ENCODE results near the gene HOXB13. TPM values are rescaled to one million over a fixed set of nuclear protein-coding genes. Genes with fewer than 3 reads are reported as not detected.

HOXB13 gene
- total RNA-seq = not detected

DNA sequence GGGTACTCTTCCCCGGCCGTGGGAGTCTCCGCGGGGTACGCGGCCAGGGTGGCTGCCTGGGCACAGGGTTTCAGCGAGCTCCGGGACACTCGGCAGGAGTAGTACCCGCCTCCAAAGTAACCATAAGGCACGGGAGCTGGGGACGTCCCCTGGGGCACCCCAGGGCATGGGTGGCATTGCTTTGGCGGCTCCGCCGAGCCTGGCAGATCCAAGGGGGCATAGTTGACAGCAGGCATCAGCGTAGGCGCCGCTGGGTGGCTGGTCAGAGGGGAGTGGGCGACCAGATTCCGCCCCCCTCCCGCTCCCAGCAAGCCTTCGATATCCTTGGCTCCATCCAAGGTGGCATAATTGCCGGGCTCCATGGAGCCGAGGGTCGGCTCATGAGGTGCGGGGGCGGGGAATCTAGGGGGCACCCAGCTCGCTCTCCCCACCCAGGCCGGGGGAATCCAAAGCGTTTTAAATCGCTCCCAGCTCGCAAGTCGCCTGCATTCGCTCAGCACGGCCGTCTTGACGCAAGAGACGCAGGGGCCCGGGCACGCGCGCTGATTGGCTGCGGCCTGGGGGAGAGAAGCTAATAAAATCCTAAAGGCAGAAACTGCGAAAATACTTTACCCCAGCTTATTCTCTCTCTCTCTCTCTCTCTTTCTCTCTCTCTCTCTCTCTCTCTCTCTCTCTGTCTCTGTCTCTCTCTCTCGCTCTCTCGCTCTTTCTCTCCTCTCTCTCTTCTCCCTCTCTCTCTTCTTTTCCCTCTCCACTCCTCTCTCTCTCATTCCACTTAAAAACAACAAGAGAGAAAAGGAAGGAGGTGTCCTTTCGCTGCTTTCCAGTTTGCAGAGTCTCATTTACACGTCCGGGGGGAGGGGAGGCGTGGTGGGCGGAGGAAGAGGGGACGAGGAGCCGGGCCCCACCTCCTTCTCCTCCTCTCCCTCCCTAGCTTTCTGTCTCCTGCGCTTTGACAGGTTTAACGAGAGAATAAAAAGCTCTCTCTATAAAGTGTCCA, at the start of gene HOXB13:
Gene HOXB13 (minus strand): TSS at position 519 of the 1,000 bp plus-strand sequence. CDS start 157 bp downstream, at position 362.

DNA sequence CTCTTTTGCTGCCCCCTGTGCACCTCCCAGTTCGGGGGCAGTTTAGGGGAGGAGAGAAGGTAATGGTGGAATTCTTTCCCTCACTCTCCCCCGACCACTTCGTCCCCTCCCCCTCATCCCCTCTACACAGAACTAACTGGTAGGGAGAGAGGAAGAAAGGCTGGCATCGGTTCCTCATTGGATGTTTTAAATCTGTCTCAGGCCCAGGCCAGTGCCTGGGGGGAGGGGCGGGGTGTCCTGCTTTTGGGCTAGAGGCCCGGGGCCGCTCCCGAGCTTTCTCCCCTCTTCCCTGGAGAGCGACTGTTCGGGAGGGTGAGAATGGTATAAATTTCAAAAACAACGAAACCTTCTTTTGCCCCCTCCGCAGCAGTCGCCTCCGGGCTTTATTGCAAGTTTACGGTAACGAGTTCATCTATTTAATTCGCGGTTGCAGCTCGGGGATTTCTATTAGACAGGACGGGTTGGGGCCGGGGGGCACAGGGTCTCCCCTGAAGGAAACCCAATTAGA, 5.6 kb downstream of the HOXB13 start, which contains the start of gene PRAC2:
Gene PRAC2 (plus strand): TSS at position 271 of the 508 bp plus-strand sequence. CDS start 1,226 bp downstream, outside the sequence.

DNA sequence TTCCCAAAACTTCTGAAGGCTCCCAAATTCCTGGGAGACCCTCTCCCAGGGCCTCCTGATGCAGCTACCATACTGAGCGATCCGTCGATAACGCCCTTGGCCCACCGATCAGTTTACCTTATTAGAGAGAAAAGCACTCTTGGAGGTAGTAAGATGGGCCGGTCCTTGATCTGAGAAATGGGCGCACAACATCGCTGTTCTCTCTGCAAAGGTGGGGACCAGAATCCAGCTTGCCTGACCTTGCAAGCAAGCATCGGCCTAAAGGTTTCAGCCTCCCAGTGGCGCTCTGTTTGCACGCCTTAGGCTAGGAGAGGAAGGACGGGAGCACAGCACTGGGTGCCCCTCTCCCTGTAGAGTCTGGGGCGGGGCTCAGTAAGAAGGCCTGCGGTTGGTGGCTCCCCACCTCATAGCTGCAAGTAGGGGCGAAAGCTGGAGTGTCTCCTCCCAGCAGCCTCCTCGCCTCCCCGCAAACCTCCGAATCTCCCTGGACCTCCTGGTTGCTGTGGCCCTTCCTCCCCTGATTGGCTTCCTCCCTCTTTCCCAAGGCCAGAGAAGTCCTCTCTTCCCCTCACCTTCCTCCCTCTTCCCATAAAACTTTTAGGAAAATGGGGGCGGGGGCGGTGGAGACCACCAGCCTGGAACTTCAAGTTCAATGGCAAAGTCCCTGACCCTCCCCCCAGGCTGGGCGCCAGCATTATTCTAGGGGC, 6.2 kb downstream of the HOXB13 start, which contains the start of gene PRAC1:
Gene PRAC1 (minus strand): TSS at position 318 of the 707 bp plus-strand sequence. CDS start 126 bp downstream, at position 192.

Small RNA genes lying within 50 kb of the gene (small RNA-seq; reads per million reads assigned to genes)
- gene AC091179.2 = not detected
- gene COX6B1P2 = not detected
- gene MIR3185 = not detected
- gene RF02132 = not detected
- gene RF02133 = not detected
- not detected for gene RN7SL125P

Other genes with a start within 250 kb of the HOXB13 start
- not detected for gene HOXB1, start 197.7 kb downstream of the HOXB13 start, total RNA-seq
- gene HOXB2, start 183.6 kb downstream of the HOXB13 start, total RNA-seq = not detected
- not detected for gene HOXB4, start 150.4 kb downstream of the HOXB13 start, total RNA-seq
- gene HOXB3, start 138.5 kb downstream of the HOXB13 start, total RNA-seq = not detected
- gene HOXB5, start 135.0 kb downstream of the HOXB13 start, total RNA-seq = not detected
- not detected for gene HOXB6, start 123.8 kb downstream of the HOXB13 start, total RNA-seq
- not detected for gene HOXB7, start 117.7 kb downstream of the HOXB13 start, total RNA-seq
- gene HOXB8, start 113.5 kb downstream of the HOXB13 start, total RNA-seq = not detected
- not detected for gene HOXB9, start 102.4 kb downstream of the HOXB13 start, total RNA-seq
- not detected for gene PRAC1, start 6.2 kb downstream of the HOXB13 start, total RNA-seq
- not detected for gene PRAC2, start 5.6 kb downstream of the HOXB13 start, total RNA-seq
- 0.46 TPM for gene TTLL6, start 88.5 kb upstream of the HOXB13 start, total RNA-seq
- gene CALCOCO2, start 102.3 kb upstream of the HOXB13 start, total RNA-seq = 21.7 TPM
- 73.1 TPM for gene ATP5MC1, start 164.0 kb upstream of the HOXB13 start, total RNA-seq
- 66.7 TPM for gene UBE2Z, start 179.7 kb upstream of the HOXB13 start, total RNA-seq
- gene SNF8, start 216.1 kb upstream of the HOXB13 start, total RNA-seq = 43.8 TPM
- gene GIP, start 239.8 kb upstream of the HOXB13 start, total RNA-seq = not detected